Trophoblast cell (in vitro differentiated cells and primary cell): Measurements from ENCODE around the gene ADK.

Source experiments
- DNase-seq, 2 donors: peaks; one replicate each; pipeline ENCODE4 v3.0.0-alpha.2; 2016
- H2AFZ ChIP-seq: 2 replicates; pipeline ENCODE4 v1.6.1; 2013; ENCODE audit warnings: low read length, moderate library complexity, mild to moderate bottlenecking; ENCODE audit not compliant: insufficient read depth, poor library complexity
- H2AK5ac ChIP-seq: 2 replicates; pipeline ENCODE4 v1.6.1; 2013; ENCODE audit warnings: mild to moderate bottlenecking, low read length
- H2BK120ac ChIP-seq: 2 replicates; pipeline ENCODE4 v1.6.1; 2013; ENCODE audit warnings: low read length, mild to moderate bottlenecking, moderate library complexity; ENCODE audit not compliant: insufficient read depth, poor library complexity
- H2BK12ac ChIP-seq: 2 replicates; pipeline ENCODE4 v1.6.1; 2013; ENCODE audit warnings: mild to moderate bottlenecking, low read length, moderate library complexity
- H2BK5ac ChIP-seq: 2 replicates; pipeline ENCODE4 v1.6.1; 2013; ENCODE audit warnings: low read length, low read depth, moderate library complexity, mild to moderate bottlenecking; ENCODE audit not compliant: poor library complexity
- H3K14ac ChIP-seq: 2 replicates; pipeline ENCODE4 v1.6.1; 2013; ENCODE audit warnings: mild to moderate bottlenecking, low read length
- H3K18ac ChIP-seq: 2 replicates; pipeline ENCODE4 v1.6.1; 2013; ENCODE audit warnings: mild to moderate bottlenecking, low read length
- H3K23ac ChIP-seq: 2 replicates; pipeline ENCODE4 v1.6.1; 2013; ENCODE audit warnings: low read length
- H3K27ac ChIP-seq: 2 replicates; pipeline ENCODE4 v1.5.1; 2013; ENCODE audit warnings: low read depth, mild to moderate bottlenecking, inconsistent platforms, low read length, moderate library complexity
- H3K27me3 ChIP-seq: 2 replicates; pipeline ENCODE4 v1.6.1; 2013; ENCODE audit warnings: inconsistent platforms, mild to moderate bottlenecking, low read length, moderate library complexity; ENCODE audit not compliant: insufficient read depth
- H3K36me3 ChIP-seq, 2 experiments: 1 replicate in 1 of 2; 2 replicates in 1 of 2; pipeline ENCODE4 v1.6.1; 2013; ENCODE audit warnings: low read length in 2 of 2, mild to moderate bottlenecking in 2 of 2, moderate library complexity in 1 of 2; ENCODE audit not compliant: insufficient read depth in 2 of 2, control insufficient read depth in 1 of 2
- H3K4ac ChIP-seq: 2 replicates; pipeline ENCODE4 v1.6.1; 2013; ENCODE audit warnings: low read depth, mild to moderate bottlenecking, low read length, moderate library complexity
- H3K4me1 ChIP-seq, 2 experiments: 1 replicate in 1 of 2; 2 replicates in 1 of 2; pipeline ENCODE4 v1.6.1; 2013; ENCODE audit warnings: low read length in 2 of 2, mild to moderate bottlenecking in 2 of 2, moderate library complexity in 1 of 2; ENCODE audit not compliant: insufficient read depth in 2 of 2, control insufficient read depth in 1 of 2
- H3K4me2 ChIP-seq: 2 replicates; pipeline ENCODE4 v1.6.1; 2013; ENCODE audit warnings: inconsistent platforms, mild to moderate bottlenecking, low read length, moderate library complexity
- H3K4me3 ChIP-seq: 2 replicates; pipeline ENCODE4 v1.5.1; 2013; ENCODE audit warnings: mild to moderate bottlenecking, low read depth, low read length, inconsistent platforms
- H3K79me1 ChIP-seq: one replicate; pipeline ENCODE4 v1.6.1; 2013; ENCODE audit warnings: low read length
- H3K79me2 ChIP-seq: 2 replicates; pipeline ENCODE4 v1.6.1; 2013; ENCODE audit warnings: low read length, mild to moderate bottlenecking; ENCODE audit not compliant: control insufficient read depth, insufficient read depth, poor library complexity
- H3K9ac ChIP-seq: 2 replicates; pipeline ENCODE4 v1.6.1; 2013; ENCODE audit warnings: mild to moderate bottlenecking, low read length
- H3K9me3 ChIP-seq: 2 replicates; pipeline ENCODE4 v1.6.1; 2013; ENCODE audit warnings: low read depth, mild to moderate bottlenecking, control low read depth, inconsistent platforms, low read length; ENCODE audit not compliant: insufficient read depth
- H4K12ac ChIP-seq: 2 replicates; pipeline ENCODE4 v1.6.1; 2013; ENCODE audit warnings: low read depth, mild to moderate bottlenecking, low read length, moderate library complexity
- H4K8ac ChIP-seq: 2 replicates; pipeline ENCODE4 v1.6.1; 2013; ENCODE audit warnings: low read depth, mild to moderate bottlenecking, low read length, moderate library complexity
- H4K91ac ChIP-seq: one replicate; pipeline ENCODE4 v1.6.1; 2013; ENCODE audit warnings: low read depth, mild to moderate bottlenecking, low read length, moderate library complexity
- WGBS: extraction: QIAGEN DNeasy Blood & Tissue Kit; methylation state at CpG from one replicate; pipeline ENCODE4 v1.1.7; 2013; ENCODE audit warnings: missing lambda C conversion rate; ENCODE audit not compliant: insufficient read length, insufficient coverage; ENCODE audit errors: extremely low coverage; 5-methylcytosine and 5-hydroxymethylcytosine counted together

ADK gene

DNA sequence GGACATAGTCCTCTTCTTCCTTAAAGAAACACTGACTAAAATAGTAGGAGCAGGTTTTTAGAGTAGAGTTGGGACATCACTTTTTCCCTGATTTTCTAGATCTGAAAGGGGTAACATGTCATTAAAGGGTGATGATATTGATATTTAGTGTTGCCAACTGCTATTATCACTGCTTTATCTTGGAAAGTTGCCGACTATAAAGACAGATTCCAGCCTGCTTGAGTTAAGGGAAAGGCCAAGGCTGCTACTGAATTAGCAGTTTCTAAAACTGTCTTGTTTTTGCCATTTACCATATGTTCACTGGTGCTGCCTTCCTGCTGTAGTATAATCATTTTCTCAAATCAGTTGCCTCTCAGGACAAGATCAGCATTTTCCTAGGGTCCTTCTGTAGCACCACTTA, 30.1 kb upstream of the ADK start:
- DNase-seq = no peak

DNA sequence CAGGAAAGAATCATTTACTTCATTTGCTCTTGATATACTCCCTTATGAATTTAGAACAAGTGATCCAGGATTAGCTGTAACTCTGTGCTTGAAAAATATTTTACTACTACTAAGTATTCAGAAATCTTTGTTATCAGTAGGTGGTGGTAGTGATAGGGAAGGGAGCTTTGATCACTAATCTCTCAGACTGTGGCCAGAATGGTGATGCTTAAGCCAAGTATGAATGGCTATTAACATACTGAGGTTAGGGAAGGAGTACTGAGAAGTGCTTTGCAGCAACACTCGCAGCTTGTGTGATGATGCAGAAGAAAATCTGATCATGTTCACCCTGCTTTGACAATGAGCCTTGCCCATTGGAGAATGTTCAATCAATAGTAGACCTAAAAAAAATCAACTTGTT, 29.7 kb upstream of the ADK start:
- Histone ChIP-seq H3K36me3 (peaks cover 21 to 41% of the 10 kb centered on the region in 2 experiments), H3K27me3 (no peaks in the 10 kb centered on the region), H3K79me1 (no peaks in the 10 kb centered on the region), H2BK12ac (no peak overlapping the region), H2BK5ac (no peak overlapping the region), H3K27ac (no peak overlapping the region), H3K9me3 (no peaks in the 10 kb centered on the region), H2AK5ac (no peak overlapping the region), H3K23ac (no peak overlapping the region), H3K4ac (no peak overlapping the region), H4K12ac (no peak overlapping the region), H4K91ac (no peak overlapping the region), H2BK120ac (no peak overlapping the region), H3K4me3 (no peak overlapping the region), H3K14ac (no peak overlapping the region), H2AFZ (no peak overlapping the region), H3K4me1 (no peaks in the 10 kb centered on the region), H4K8ac (no peak overlapping the region), H3K79me2 (no peaks in the 10 kb centered on the region), H3K9ac (no peak overlapping the region), H3K4me2 (no peak overlapping the region), H3K18ac (no peak overlapping the region)
- WGBS = no CpG with 5 or more reads among the region's 1 CpG
- peak; percentile 26 to 64 for DNase-seq

More for the DNA sequence above, 30.1 kb upstream of the ADK start:
- Histone ChIP-seq H3K9ac (no peak overlapping the region), H3K79me2 (no peaks in the 10 kb centered on the region), H4K8ac (no peak overlapping the region), H2AFZ (no peak overlapping the region), H2AK5ac (no peak overlapping the region), H3K14ac (no peak overlapping the region), H2BK12ac (no peak overlapping the region), H3K4me3 (no peak overlapping the region), H3K4me2 (no peak overlapping the region), H4K91ac (no peak overlapping the region), H3K4me1 (no peaks in the 10 kb centered on the region), H2BK120ac (no peak overlapping the region), H3K27ac (no peak overlapping the region), H3K9me3 (no peaks in the 10 kb centered on the region), H2BK5ac (no peak overlapping the region), H3K4ac (no peak overlapping the region), H3K18ac (no peak overlapping the region), H3K23ac (no peak overlapping the region), H3K36me3 (peaks cover 21 to 41% of the 10 kb centered on the region in 2 experiments), H3K27me3 (no peaks in the 10 kb centered on the region), H4K12ac (no peak overlapping the region), H3K79me1 (no peaks in the 10 kb centered on the region)
- WGBS = no CpG with 5 or more reads among the region's 1 CpG

DNA sequence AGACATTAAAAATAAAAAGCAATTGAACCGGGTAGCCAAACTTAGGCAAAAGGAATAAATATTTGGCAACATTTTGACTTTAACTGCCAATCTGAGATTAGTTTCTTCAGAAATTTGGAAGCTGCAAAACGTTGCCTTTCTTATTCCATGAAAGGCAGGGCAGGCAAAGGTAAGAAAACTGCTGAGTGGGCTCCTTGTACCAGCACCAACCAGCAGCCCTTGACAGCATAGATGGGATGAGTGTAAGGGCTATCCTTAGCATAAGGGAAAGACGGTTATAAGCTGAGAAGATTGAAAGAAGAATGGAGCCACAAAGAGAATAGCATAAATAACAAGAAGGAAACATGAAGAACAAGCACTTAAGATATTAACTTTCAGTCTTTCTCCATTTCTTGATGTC, 29.0 kb upstream of the ADK start:
- no peak overlapping the region for H2BK120ac ChIP-seq
- no CpG with 5 or more reads among the region's 3 CpGs for WGBS
- no peak overlapping the region for H4K91ac ChIP-seq
- H3K4me2 ChIP-seq = no peak overlapping the region
- no peak overlapping the region for H3K4me3 ChIP-seq
- no peak overlapping the region for H3K4ac ChIP-seq
- H3K14ac ChIP-seq = no peak overlapping the region
- DNase-seq = peak; percentile 57 to 77
- H4K8ac ChIP-seq = no peak overlapping the region
- no peaks in the 10 kb centered on the region for H3K79me1 ChIP-seq
- H3K18ac ChIP-seq = no peak overlapping the region
- no peak overlapping the region for H2BK12ac ChIP-seq
- no peak overlapping the region for H2AK5ac ChIP-seq
- H3K4me1 ChIP-seq = no peaks in the 10 kb centered on the region
- peaks cover 21 to 43% of the 10 kb centered on the region in 2 experiments for H3K36me3 ChIP-seq
- H3K79me2 ChIP-seq = no peaks in the 10 kb centered on the region
- no peak overlapping the region for H2AFZ ChIP-seq
- no peaks in the 10 kb centered on the region for H3K9me3 ChIP-seq
- H3K9ac ChIP-seq = no peak overlapping the region
- H3K27me3 ChIP-seq = no peaks in the 10 kb centered on the region
- H4K12ac ChIP-seq = no peak overlapping the region
- peak overlapping the region; percentile 3 for H3K27ac ChIP-seq
- no peak overlapping the region for H3K23ac ChIP-seq
- no peak overlapping the region for H2BK5ac ChIP-seq

DNA sequence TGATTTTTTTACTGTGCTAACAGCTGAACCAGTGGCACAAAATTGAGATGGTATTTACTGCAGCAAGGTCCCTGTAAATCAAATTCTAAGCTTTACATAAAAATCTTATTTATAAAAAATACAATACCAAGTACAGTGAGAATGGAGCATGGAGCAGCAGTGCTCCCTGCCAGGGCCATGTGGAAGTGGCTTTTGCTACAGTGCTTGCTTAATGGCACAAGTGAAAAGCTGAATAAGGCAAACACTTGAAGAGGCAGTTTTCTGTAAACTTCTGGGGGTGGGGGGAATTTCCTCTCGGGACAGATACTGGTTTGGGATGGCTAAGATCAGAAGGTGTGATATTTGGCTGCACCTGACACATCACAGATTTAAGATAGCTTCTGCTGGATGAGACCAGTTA, 27.9 kb upstream of the ADK start:
- no peak overlapping the region for H2AFZ ChIP-seq
- DNase-seq = no peak
- no peaks in the 10 kb centered on the region for H3K9me3 ChIP-seq
- H2BK5ac ChIP-seq = no peak overlapping the region
- no peak overlapping the region for H2BK12ac ChIP-seq
- no peak overlapping the region for H3K4me3 ChIP-seq
- H3K9ac ChIP-seq = no peak overlapping the region
- H3K4ac ChIP-seq = no peak overlapping the region
- H3K14ac ChIP-seq = no peak overlapping the region
- peaks cover 12 to 34% of the 10 kb centered on the region in 2 experiments for H3K36me3 ChIP-seq
- H3K18ac ChIP-seq = no peak overlapping the region
- no peak overlapping the region for H2AK5ac ChIP-seq
- H3K79me2 ChIP-seq = no peaks in the 10 kb centered on the region
- H4K8ac ChIP-seq = no peak overlapping the region
- no peaks in the 10 kb centered on the region for H3K27me3 ChIP-seq
- H3K4me2 ChIP-seq = no peak overlapping the region
- no peak overlapping the region for H3K27ac ChIP-seq
- no peaks in the 10 kb centered on the region for H3K79me1 ChIP-seq
- no peak overlapping the region for H3K23ac ChIP-seq
- H3K4me1 ChIP-seq = no peaks in the 10 kb centered on the region
- no peak overlapping the region for H4K12ac ChIP-seq
- WGBS = no CpG with 5 or more reads among the region's 1 CpG
- no peak overlapping the region for H4K91ac ChIP-seq
- no peak overlapping the region for H2BK120ac ChIP-seq
